Vagina (tissue), 2 donors: ENCODE data around the gene MFN2.

Source experiments
- POLR2A ChIP-seq, 2 donors: fragments of 450-650 bp; IDR thresholded peaks; one replicate each; pipeline ENCODE4 v1.6.1; 2017; ENCODE audit warnings: antibody characterized with exemption in 2 of 2, mild to moderate bottlenecking in 2 of 2, moderate library complexity in 2 of 2
- POLR2AphosphoS5 ChIP-seq, 2 donors: sonication (generic); formaldehyde crosslinking; IDR thresholded peaks; one replicate each; pipeline ENCODE4 v1.9.0; 2017; ENCODE audit warnings: antibody characterized with exemption in 2 of 2, mild to moderate bottlenecking in 2 of 2, low read depth in 1 of 2; ENCODE audit not compliant: insufficient read depth in 1 of 2
- TF ChIP-seq, protein P1 (sequence below), 3 experiments: fragments of 450-650 bp in 2 of 3; fragments of 200-600 bp in 1 of 3; sonication (generic) in 1 of 3; IDR thresholded peaks; one replicate each; pipeline ENCODE4 v1.5.1; 2017 to 2019; ENCODE audit warnings: antibody characterized with exemption in 3 of 3, mild to moderate bottlenecking in 2 of 3, moderate library complexity in 2 of 3

DNA sequence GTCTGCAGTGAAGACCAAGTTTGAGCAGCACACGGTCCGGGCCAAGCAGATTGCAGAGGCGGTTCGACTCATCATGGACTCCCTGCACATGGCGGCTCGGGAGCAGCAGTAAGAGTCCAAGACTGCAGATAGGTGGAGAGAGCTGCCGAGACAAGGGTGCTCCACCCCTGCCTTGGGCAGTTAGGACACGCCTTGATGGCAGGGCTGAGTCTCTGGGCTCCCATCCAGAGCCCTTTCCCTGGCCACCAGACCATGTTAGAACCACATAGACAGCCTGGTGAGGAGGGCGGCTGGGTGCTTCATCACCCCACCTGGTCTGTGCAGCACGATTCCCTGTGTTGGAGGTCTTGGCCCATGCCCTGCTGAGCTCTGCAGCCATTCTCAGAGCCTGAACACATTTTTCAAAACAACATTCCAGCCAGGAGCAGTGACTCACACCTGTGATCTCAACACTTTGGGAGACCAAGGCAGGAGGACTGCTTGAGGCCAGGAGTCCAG lies 21.8 kb downstream of the MFN2 start:
- TF ChIP-seq POLR2A (IDR thresholded peaks at IDR 0.05) (no peak), POLR2AphosphoS5 (IDR thresholded peaks at IDR 0.05; ENCODE audit: insufficient read depth in 1 of 2, low read depth in 1 of 2) (no peak)
- TF ChIP-seq, protein P1, sequence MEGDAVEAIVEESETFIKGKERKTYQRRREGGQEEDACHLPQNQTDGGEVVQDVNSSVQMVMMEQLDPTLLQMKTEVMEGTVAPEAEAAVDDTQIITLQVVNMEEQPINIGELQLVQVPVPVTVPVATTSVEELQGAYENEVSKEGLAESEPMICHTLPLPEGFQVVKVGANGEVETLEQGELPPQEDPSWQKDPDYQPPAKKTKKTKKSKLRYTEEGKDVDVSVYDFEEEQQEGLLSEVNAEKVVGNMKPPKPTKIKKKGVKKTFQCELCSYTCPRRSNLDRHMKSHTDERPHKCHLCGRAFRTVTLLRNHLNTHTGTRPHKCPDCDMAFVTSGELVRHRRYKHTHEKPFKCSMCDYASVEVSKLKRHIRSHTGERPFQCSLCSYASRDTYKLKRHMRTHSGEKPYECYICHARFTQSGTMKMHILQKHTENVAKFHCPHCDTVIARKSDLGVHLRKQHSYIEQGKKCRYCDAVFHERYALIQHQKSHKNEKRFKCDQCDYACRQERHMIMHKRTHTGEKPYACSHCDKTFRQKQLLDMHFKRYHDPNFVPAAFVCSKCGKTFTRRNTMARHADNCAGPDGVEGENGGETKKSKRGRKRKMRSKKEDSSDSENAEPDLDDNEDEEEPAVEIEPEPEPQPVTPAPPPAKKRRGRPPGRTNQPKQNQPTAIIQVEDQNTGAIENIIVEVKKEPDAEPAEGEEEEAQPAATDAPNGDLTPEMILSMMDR (IDR thresholded peaks at IDR 0.05), result no peak
